HG02885 (cell line): ENCODE results near the gene CDH4.

ENCODE experiments used
- ATAC-seq: cut with Tn5 transposase; IDR thresholded peaks from one replicate; pipeline ENCODE4 v1.9.1; 2021; ENCODE audit warnings: mild to moderate bottlenecking; ENCODE audit not compliant: unreplicated experiment, poor library complexity

CDH4 gene

DNA sequence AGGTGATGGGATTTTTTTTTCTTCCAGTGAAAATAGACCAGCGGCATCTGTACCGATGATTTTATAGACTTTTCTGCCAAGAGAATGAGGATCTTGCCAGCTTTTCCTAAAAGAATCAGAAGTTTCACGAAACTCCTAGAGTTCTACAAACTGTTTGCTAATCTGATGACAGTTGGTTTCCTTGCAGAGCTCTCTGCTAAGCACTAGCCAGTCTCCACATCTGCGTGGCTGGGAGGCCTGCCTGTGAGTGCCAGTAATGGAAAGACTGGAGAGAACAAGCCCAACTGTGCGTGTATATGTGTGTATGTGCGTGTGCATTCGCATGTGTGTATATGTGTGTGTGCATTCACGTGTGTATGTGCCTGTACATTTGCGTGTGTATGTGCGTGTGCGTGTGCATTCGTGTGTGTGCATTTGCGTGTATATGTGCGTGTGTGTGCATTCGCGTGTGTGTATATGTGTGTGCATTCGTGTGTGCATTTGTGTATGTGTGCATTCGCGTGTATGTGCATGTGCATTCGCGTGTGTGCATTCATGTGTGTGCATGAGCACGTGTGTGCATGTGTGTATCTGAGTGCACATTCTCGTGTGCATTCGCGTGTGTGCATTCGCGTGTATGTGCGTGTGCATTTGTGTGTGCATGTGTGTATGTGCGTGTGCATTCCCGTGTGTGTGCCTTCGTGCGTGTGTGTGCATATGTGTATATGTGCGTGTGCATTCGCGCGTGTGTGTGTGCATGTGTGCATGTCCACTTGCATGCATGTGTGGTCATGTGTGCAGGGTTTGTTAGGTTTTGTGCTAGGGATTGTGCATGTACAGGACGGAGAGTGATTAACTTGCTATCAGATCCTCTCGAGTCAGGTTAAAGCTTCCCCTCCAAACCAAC is 434.2 kb downstream of the CDH4 start:
- no peak for ATAC-seq

DNA sequence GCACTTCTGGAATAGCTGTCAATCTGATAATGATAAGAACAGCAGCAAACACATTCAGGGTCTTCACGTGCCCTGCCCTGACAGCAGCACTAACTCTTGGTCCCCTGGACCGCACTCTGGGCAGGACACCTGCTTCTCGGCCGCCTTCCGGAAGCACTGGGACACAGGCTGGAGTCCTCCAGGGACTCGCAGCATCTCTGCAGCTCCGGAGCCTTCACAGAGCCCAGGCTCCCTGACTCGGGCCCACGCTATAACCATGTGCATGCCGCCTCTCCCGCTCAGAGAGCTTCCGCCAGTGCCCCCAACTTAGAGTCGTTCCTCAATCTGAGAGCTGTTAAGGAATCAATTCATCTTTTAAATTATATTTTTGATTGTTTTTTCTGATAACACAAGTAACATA is 436.4 kb downstream of the CDH4 start:
- ATAC-seq: no peak

DNA sequence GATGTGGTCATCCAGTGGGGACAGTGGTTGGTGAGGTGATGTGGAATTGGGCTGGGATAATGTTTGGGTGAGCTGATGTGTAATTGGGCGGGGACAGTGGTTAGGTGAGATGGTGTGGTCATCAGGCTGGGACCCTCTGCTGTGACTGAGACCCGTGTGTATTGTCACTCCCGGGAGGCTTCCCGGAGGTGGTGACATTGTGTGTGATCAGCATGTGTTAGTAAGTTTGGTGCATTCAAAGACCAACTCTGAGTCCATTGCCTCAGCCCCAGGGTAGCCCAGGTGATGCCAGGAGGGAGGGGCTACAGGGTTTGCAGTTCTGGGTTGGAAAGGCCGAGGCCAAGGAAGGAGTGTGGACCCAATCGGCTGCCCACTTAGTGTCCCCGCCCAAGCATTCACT is 438.1 kb downstream of the CDH4 start:
- ATAC-seq: no peak

DNA sequence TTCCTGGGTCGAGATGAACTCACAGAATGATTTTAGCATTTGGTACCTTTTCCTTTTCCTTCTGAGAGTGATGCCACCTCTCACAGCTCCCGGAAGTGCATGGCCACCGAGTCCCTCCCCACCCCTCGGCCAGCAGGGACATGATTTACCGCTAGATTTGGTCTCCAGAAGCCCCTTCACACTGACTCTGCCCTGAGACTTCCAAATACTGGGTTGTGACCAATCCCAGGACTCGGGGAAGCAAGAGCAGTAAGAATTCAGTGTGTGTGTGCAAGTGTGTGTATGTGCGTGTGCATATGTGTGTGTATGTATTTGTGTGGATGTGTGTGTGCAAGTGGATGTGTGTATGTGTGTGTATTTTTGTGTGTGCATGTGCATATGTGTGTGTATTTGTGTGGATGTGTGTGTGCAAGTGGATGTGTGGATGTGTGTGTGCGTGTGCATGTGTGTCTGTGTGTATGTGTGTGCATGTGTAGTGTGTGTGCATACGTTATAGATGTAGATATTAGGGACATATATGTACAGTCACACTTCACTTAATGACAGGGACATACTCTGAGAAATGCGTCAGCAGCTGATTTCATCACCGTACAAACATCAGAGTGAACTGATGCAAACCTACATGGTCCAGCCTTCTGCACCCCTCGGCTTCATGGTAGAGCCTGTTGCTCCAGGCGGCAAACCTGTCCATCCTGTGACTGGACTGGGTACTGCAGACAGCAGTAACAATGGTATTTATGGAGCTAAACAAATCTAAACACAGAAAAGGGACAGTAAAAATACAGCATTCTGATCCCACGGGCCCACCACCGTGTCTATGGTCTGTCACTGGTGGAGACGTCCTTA is 439.2 kb downstream of the CDH4 start:
- no peak for ATAC-seq

DNA sequence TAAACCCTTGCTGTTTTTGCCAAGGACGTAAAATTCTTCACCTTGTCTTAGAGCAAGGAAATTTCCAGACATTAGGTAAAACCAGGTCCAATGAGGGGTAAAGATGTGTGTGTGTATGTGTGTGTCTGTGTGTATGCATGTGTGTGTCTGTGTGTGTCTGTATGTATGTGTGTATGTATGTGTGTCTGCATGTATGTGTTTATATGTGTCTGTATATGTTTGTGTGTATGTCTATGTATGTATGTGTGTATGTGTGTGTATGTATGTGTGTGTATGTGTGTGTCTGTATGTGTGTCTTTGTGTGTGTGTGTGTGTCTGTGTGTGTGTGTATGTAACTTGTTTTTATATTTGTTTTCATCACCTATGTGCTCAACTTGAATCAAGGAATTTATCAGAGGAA is 439.9 kb downstream of the CDH4 start:
- ATAC-seq: no peak

DNA sequence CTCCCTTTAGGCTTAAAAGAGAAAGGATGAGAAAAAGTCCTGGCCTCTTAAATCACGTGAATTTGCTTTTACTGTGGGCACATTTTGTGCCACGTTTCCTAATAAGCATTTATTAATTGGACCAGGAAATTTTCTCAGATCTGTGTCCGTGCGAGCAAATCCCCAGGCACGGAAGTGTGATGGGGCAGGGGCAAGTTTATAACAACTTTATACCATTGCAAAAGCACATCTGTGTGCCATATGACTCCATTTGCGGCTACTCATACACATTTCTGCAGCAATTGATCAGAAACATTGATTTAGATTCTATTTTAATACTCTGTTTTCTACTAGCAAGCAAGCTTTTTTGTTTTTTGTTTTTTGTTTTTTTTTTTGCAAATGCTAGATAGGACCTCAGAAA is 440.4 kb downstream of the CDH4 start:
- ATAC-seq: no peak

DNA sequence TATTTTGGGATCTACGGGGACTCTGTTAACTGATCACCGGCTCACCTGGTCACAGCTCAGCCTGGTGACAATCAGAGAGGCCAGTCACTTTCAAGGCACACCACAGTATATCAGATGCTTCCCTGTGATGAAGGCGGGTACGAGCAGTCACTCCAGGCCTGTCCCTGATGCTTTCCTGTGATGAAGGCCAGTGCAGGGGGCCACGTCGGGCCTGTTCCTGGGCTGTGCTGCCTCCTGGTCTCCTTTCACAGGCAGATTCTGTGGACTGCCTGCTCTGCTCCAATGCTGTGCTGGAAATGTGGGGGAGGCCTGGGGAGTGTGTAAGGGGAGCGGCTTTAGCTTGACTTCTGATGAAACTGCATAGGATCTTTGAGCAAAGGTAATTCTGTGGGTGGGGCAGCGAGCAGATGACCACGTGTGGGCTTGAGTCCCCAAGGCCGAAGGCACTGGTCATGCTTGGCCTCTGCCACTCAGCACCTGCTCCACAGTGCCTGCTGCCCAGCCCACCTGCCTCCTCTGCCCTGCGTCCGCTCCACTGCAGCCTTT is 441.1 kb downstream of the CDH4 start:
- ATAC-seq: no peak

DNA sequence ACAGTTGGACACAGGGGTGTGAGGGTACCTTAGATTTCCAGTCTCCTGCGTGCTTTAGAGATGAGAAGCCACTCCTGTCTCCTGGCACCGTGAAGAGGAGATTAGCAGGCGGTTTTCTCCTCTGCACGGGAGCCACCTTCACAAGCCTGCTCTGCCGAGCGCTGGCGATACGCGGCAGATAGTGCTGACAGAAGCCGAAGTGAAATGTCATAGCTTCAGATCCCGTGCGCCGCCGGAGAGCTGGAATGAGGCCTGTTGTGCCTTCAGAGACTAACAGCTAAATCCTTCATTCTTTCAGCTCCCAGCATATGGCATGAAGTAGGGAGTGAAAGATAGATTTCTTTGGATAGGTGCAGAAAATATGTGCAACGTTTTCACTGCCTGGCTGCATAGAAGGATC is 442.6 kb downstream of the CDH4 start:
- ATAC-seq: no peak

DNA sequence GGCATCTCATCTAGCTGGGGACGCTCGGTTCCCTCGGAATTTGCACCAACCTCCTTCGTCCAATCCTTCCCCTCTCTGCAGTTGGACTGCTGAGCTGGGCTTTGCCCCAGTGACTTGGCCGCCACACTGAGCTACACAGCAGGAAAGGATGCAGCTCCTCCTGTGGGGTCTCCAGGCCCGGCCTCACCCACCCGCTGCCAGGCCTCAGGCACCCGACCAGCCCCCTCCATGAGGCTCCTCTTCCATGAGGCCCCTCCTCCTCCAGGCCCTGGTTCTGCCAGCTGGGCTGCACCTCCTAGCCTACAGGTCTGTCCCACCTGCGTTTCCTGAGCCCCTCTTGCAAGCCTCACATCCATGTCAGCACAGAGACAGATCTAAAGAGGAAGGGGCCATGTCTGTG is 443.7 kb downstream of the CDH4 start:
- no peak for ATAC-seq

DNA sequence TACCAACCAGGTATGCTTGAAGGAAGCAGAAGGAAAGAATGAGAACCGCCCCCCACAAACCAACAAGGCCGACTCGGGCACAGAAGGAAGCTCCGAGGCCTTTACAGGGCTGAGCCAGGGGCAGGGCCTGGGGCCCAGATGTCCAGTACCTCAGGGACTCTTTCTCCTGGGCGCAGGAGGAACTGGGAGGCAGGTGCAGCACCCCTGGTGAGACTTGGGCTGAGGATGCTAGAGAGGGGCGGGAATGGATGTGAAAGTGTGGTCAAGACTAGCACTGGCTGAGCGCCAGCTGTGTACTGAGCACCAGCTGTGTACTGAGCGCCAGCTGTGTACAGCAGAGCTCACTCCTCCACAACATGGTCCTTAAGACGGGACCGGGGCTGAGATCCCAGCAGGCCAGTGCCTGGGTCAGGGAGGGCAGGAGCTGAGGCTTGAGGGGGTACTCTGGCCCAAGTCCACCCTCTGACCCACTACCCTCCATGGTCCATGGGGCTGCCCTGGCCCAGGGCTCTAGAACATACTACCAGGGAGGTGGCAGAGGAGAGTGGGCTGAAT is 444.2 kb downstream of the CDH4 start:
- ATAC-seq: no peak

DNA sequence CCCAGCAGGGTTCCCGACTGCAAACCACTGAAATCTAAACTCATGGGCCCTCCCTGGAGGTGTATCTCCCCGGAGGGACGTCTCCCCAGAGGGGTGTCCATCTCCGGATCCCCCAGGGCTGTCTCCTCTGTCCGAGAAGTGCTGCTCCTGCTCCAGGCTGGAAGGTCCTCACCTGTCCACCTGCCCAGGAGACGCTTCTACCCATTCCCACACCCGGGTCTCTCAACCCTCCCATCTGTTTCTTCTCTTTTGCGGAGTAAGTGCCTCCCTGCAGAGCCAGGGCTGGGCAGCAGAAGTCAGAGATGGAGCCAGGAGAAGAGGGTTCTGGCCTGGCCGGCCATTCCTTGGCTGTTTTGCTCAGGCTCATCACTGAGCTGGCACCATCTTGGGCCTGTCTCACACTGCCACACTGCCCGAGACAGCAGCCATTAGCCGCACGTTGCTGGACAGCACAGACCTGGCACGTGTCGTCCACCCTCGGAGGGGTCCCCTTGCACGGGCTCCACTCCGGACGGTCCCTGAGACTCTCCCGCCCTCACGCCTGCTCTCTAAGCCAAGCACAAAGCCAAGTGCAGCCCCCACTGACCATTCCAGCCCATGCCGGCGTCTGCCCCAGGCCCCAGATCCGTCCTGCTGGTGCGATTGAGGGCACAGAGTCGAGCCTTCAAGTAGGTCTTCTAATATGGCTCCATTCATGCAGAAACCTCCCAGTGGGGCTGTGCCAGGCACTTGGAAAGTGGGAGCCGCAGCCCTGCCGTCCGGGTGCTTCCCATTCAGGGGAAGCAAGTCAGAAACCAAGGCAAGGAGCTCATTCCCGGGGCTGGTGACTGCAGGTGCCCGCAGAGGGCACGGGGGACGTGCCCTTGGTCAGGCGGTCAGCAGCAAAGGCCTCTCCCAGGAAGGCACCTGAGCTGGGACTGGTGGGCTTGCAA is 445.9 kb downstream of the CDH4 start:
- ATAC-seq: no peak

DNA sequence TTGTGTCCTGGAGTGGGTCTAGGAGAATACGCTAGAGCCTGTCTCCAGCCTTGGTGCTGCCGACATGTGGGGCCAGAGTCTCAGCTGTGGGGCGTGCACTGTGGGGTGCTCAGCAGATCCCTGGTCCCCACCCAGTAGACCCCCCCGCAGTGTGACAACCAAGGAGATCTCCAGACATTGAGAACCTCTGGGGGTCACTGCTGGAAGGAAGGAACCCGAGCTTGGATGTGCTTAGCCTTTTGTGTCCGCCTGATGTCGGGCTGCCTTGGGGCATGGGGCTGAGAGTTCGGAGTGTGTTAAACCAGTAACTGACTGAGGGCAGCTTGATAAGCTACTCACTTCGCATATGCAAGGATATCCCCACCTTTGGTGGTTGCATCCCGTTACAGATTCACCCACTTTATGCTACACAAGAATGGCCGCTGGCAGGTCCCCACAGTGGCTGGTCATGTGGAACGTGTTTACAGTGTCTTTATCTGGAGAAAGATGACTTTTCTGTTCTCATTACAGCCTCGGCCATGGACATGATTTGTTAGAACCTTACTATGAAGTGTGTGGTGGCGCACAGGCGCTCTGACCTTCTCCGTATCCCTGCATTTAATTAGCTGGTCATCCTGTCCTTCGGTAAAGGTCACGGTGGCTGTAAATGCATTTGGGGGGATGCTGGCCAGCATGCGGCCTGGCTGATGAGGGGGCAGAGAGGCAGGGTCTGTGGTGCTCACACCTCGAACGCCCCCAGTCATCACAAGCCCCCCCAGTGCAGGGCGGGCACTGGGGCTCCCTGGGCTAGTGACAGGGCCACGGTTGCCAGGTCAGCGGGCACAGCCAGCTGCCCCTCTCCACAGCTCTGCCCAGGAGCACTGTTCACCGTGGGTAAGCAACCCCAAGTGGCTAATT is 446.8 kb downstream of the CDH4 start:
- ATAC-seq: no peak

DNA sequence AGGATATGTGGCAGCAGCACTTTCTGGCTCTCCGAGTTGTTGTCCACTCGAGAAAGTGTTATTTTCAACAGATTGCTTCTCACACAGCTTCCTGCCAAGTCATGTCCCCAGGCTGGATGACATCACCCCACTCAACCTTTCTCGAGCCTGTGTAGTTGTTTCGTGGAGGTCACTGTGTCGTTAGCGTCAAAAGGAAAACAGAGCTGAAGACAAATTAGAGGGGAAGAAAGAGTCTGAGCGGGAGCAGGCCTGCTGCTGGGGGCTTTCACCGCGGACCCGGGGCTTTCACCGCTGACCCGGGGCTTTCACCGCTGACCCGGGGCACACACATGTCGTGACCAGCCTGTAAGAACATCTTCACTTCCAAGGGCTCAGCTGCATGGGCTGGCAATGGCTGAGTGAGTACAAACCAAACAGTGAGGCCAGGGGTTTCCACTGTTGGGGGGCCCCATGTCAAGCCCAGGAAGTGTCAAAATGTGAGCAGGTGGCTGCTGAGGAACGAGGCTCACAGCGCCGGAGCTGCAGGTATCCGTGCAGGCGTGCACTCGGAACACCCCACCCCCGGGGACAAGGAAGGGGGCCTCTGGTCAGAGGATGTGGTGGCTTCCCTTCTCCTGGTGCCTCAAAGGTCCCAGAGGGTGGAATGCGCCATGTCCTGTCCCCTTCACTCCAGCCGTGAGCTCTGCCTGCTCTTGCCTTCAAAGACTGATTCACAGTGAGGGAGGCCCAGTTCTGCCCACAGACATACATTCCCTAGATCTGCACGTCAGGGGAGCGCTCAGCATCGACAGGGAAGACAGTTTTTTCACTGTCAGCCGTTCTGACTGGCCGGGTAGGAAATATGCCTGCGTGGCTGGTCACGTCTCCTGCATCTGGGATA is 447.7 kb downstream of the CDH4 start:
- no peak for ATAC-seq

DNA sequence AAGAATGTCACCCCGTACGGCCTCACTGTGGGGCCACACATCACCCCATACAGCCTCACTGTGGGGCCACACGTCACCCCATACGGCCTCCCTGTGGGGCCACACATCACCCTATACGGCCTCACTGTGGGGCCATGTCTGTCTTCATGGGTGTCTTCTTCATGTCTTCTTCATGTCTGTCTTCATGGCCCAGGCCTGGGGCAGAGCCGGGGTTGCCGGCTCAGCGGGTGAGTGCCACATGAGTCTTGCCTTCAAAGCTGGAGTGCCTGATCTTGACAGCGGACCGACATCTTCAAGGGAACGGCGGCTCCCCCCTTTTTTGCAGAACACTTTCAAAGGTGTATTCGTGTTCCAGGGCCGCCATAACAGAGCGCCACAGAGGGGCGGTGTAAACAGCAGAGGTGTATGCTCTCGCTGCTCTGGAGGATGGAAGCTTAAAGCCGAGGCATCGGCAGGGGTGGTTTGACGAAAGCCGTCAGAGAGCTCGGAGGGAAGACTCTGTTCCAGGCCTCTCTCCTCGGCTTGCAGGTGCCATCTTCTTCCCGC is 448.6 kb downstream of the CDH4 start:
- no peak for ATAC-seq

DNA sequence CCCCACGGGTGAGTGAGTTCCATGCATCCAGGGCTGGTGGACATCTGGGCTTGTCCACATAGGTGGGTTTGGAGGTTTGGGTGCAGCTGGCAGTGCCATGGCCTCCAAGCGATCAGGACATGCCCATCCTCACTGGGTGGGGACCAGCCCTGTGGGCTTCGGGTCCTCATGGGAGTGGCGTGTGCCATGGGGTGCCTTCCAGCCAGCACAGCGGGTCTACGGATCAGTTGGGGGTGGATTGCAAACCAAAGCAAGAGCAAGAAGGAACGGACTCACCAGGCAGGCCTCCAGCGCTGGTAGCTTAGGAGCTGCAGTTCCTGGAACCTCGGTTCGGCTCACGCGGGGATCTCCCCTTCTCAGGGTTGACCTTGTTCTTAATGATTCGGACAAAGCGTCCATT is 449.3 kb downstream of the CDH4 start:
- ATAC-seq: no peak

DNA sequence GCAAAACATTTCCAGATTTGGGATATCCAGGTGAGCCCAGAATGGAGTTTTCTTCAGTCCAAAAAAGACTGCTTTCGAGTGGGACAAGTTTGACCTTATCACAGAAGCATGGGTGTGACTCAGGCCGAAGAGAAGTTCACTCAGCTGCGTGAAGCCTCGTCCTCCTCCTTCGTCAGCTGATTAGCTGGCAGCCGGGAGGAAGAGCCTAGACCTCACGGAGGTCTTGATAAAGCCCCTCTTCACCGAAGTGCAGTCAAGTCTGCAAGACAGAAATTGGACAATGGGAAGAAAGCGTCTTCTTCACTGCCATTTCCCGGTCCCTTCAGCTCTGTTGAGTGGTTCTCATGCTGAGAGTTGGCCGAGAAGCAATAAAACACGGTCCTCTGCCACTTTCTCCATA is 449.7 kb downstream of the CDH4 start:
- no peak for ATAC-seq

DNA sequence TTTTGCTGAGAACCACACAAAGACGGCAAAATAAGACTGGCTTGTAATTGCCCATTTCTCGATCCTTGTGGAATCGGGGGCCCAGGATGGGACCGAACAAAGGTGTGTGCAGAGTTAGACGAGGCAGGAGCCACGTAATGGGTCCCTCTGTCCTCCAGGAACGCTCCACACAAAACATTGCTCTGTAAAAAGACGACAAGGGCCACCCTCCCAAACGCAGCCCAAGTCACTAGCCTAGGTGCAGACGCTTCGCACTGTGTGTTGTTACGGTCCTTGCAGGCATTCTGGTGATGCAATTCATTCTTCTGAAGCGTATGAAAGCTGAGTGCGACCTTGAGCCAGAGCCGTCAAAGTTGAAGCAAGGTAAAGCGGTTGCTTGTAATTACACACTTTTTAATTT is 450.2 kb downstream of the CDH4 start:
- no peak for ATAC-seq

DNA sequence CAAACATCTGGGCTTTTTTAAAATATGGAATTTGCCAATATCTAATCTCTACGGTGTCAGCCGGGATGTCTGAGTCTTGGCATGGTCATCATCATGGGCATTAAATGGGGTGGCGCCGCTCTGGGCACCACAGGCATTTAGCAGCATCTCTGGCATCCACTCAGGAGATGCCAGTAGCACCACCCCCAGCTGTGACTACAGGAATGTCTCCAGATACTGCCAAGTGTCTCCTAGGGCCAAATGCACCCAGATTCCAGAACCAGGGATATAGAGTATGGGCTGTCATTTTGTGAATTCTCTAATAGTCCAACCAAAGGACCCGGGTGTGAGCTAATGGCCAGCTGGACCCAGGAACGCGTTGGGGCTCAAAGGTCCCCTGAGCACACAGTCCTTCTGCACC is 452.6 kb downstream of the CDH4 start:
- no peak for ATAC-seq
